ENCODE data around the gene SVOP.

- TF ChIP-seq CTCF (conservative IDR thresholded peaks at IDR 0.05 in 1 of 2, IDR thresholded peaks at IDR 0.05 in 1 of 2; ENCODE audit: low read depth in 1 of 2, low read length in 2 of 2) (no peak), EZH2 (IDR thresholded peaks at IDR 0.05; ENCODE audit: low read length, missing control alignments) (no peak)
These were observed 31.2 kb upstream of the SVOP start for GRCh38 chr12:109052097-109052413.
